ENCODE data around the gene RNF146. TPM values are rescaled to one million over a fixed set of nuclear protein-coding genes. Genes with fewer than 3 reads are reported as not detected.
A peak's percentile ranks its signal among the peaks of the same experiment; 100 is the strongest.
"Not testable (repeated sequence)": the region's sequence is repeated elsewhere in the genome, so short reads cannot be mapped to it uniquely, and the experiment has no call there.

RNF146 gene
- polyA plus RNA-seq, 4 donors: 15.1 to 42.1 (median 23.5) TPM

DNA sequence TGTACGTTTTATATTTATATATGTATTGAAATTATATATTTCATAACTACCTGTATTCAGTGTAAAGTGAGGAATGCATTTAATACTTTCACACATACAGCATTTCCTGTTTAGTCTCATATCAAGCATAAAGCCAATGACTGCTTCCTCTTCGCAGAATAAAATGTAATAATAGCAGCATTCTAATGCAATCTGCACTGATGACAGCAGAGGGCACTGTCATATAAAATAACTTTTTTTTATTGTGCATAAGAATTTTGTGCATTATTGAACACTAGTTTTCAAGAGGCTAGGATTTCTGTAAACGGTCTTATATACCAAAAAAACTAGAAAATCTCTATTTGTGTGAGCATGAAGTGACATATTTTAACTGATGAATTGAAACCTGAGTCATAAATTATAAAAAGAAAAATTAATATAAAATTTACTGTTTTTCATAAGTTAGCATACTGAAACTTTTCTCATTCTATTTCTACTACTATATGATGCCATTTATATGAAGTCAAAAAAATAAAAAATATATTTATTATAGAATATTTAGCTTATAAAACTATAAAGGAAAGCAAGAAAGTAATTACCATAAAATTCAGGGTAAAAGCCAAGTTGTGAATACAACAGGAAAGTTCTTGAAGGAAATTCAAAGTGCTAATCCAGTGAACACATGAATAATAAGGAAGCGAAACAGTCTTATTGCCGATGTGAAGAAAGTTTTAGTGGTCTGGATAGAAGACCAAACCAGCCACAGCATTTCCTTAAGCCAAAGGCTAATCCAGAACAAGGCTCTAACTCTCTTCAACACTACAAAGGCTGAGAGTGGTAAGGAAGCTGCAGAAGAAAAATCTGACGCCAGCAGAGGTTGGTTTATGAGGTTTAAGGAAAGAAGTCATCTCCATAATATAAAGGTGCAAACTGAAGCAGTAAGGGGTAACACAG is 36.3 kb downstream of the RNF146 start:
- Histone ChIP-seq H3K4me3 (ENCODE audit: low read depth in 1 of 3, low read length in 3 of 3) (no peak overlapping the region), H3K4me1 (ENCODE audit: control insufficient read depth in 3 of 3, insufficient read depth in 2 of 3, low read depth in 1 of 3, low read length in 2 of 3) (no peaks in the 10 kb centered on the region), H3K27me3 (ENCODE audit: control insufficient read depth in 3 of 3, insufficient read depth in 3 of 3, low read length in 3 of 3) (no peaks in the 10 kb centered on the region), H3K36me3 (ENCODE audit: control insufficient read depth in 3 of 3, insufficient read depth in 2 of 3, low read depth in 1 of 3, low read length in 3 of 3) (peaks cover 0 to 9% (median 0%) of the 10 kb centered on the region in 3 donors), H3K9me3 (ENCODE audit: control insufficient read depth in 2 of 2, insufficient read depth in 1 of 2, low read depth in 1 of 2, low read length in 1 of 2) (peaks cover 0 to 3% of the 10 kb centered on the region in 2 donors), H3K27ac (ENCODE audit: low read depth in 1 of 3, low read length in 2 of 3) (no peak overlapping the region)
- DNase-seq (peak; percentile 50 to 71), FAIRE-seq (peak; percentile 96)
- 30 to 39% (median 34%) methylated on average over 6 of the region's 6 CpGs for WGBS, 3 donors

- no peaks in the 10 kb centered on the region for H3K4me1 ChIP-seq (ENCODE audit: control insufficient read depth in 3 of 3, insufficient read depth in 2 of 3, low read depth in 1 of 3, low read length in 2 of 3)
- H3K27me3 ChIP-seq (ENCODE audit: control insufficient read depth in 3 of 3, insufficient read depth in 3 of 3, low read length in 3 of 3): no peaks in the 10 kb centered on the region
- peaks cover 0 to 7% (median 0%) of the 10 kb centered on the region in 3 donors for H3K36me3 ChIP-seq (ENCODE audit: control insufficient read depth in 3 of 3, insufficient read depth in 2 of 3, low read depth in 1 of 3, low read length in 3 of 3)
- WGBS, 3 donors: 91 to 97% (median 93%) methylated on average over 3 of the region's 3 CpGs
- FAIRE-seq (no peak), DNase-seq (no peak)
- no peak overlapping the region for H3K27ac ChIP-seq (ENCODE audit: low read depth in 1 of 3, low read length in 2 of 3)
- H3K9me3 ChIP-seq (ENCODE audit: control insufficient read depth in 2 of 2, insufficient read depth in 1 of 2, low read depth in 1 of 2, low read length in 1 of 2): peaks cover 0 to 3% of the 10 kb centered on the region in 2 donors
- no peak overlapping the region for H3K4me3 ChIP-seq (ENCODE audit: low read depth in 1 of 3, low read length in 3 of 3)
These were observed 37.3 kb downstream of the RNF146 start for GRCh38 chr6:127303917-127304316.

GRCh38 chr6:127305741-127306140 is 39.1 kb downstream of the RNF146 start:
- no peak for FAIRE-seq

GRCh38 chr6:127317388-127318128 is 50.9 kb downstream of the RNF146 start:
- no peak overlapping the region for H3K27ac ChIP-seq (ENCODE audit: low read depth in 1 of 3, low read length in 2 of 3)
- no peak for DNase-seq
- H3K4me1 ChIP-seq (ENCODE audit: control insufficient read depth in 3 of 3, insufficient read depth in 2 of 3, low read depth in 1 of 3, low read length in 2 of 3): no peaks in the 10 kb centered on the region
- H3K9me3 ChIP-seq (ENCODE audit: control insufficient read depth in 2 of 2, insufficient read depth in 1 of 2, low read depth in 1 of 2, low read length in 1 of 2): no peaks in the 10 kb centered on the region
- H3K27me3 ChIP-seq (ENCODE audit: control insufficient read depth in 3 of 3, insufficient read depth in 3 of 3, low read length in 3 of 3): no peaks in the 10 kb centered on the region
- FAIRE-seq: no peak
- 77 to 80% (median 79%) methylated on average over 6 of the region's 6 CpGs for WGBS, 3 donors
- H3K36me3 ChIP-seq (ENCODE audit: control insufficient read depth in 3 of 3, insufficient read depth in 2 of 3, low read depth in 1 of 3, low read length in 3 of 3): peaks cover 0 to 3% (median 0%) of the 10 kb centered on the region in 3 donors
- no peak overlapping the region for H3K4me3 ChIP-seq (ENCODE audit: low read depth in 1 of 3, low read length in 3 of 3)

More at GRCh38 chr6:127305741-127306140, 39.1 kb downstream of the RNF146 start:
- DNase-seq: no peak
- Histone ChIP-seq H3K36me3 (ENCODE audit: control insufficient read depth in 3 of 3, insufficient read depth in 2 of 3, low read depth in 1 of 3, low read length in 3 of 3) (peaks cover 0 to 10% (median 0%) of the 10 kb centered on the region in 3 donors), H3K27me3 (ENCODE audit: control insufficient read depth in 3 of 3, insufficient read depth in 3 of 3, low read length in 3 of 3) (no peaks in the 10 kb centered on the region), H3K4me1 (ENCODE audit: control insufficient read depth in 3 of 3, insufficient read depth in 2 of 3, low read depth in 1 of 3, low read length in 2 of 3) (no peaks in the 10 kb centered on the region), H3K27ac (ENCODE audit: low read depth in 1 of 3, low read length in 2 of 3) (no peak overlapping the region), H3K9me3 (ENCODE audit: control insufficient read depth in 2 of 2, insufficient read depth in 1 of 2, low read depth in 1 of 2, low read length in 1 of 2) (peaks cover 0 to 3% of the 10 kb centered on the region in 2 donors), H3K4me3 (ENCODE audit: low read depth in 1 of 3, low read length in 3 of 3) (no peak overlapping the region)
- 94 to 97% (median 97%) methylated on average over 1 of the region's 1 CpG for WGBS, 3 donors

GRCh38 chr6:127319686-127320085 is 53.0 kb downstream of the RNF146 start:
- FAIRE-seq: no peak
- no peak for DNase-seq
- H3K9me3 ChIP-seq (ENCODE audit: control insufficient read depth in 2 of 2, insufficient read depth in 1 of 2, low read depth in 1 of 2, low read length in 1 of 2): no peaks in the 10 kb centered on the region
- H3K4me1 ChIP-seq (ENCODE audit: control insufficient read depth in 3 of 3, insufficient read depth in 2 of 3, low read depth in 1 of 3, low read length in 2 of 3): no peaks in the 10 kb centered on the region
- 93 to 100% (median 100%) methylated on average over 1 of the region's 1 CpG for WGBS, 3 donors
- no peak overlapping the region for H3K4me3 ChIP-seq (ENCODE audit: low read depth in 1 of 3, low read length in 3 of 3)
- no peaks in the 10 kb centered on the region for H3K27me3 ChIP-seq (ENCODE audit: control insufficient read depth in 3 of 3, insufficient read depth in 3 of 3, low read length in 3 of 3)
- no peak overlapping the region for H3K27ac ChIP-seq (ENCODE audit: low read depth in 1 of 3, low read length in 2 of 3)
- H3K36me3 ChIP-seq (ENCODE audit: control insufficient read depth in 3 of 3, insufficient read depth in 2 of 3, low read depth in 1 of 3, low read length in 3 of 3): no peaks in the 10 kb centered on the region

DNA sequence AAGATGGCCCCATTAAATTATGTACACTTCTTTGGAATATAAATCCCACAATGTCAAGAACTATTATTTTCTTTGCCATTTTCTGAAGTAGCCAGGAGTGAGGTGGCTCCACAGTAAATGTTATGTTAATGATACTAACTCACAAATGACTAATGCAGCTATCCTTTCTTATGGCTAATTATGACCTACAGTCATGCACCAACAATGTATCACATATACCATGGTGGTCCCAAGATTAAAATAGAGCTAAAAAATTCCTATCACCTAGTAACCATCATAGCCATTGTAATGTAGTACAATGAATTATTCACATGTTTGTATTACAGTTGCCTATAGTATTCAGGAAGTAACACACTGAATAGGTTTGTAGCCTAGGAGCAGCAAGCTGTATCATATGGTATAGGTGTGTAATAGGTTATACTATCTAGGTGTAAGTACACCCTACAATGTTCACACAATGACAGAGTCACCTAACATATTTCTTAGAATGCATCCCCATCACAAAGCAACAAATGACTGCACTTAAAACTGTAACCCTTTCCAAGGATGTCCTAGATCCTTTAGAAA is 61.5 kb downstream of the RNF146 start:
- H3K27ac ChIP-seq (ENCODE audit: low read depth in 1 of 3, low read length in 2 of 3): no peak overlapping the region
- no peak for FAIRE-seq
- H3K9me3 ChIP-seq (ENCODE audit: control insufficient read depth in 2 of 2, insufficient read depth in 1 of 2, low read depth in 1 of 2, low read length in 1 of 2): no peaks in the 10 kb centered on the region
- H3K27me3 ChIP-seq (ENCODE audit: control insufficient read depth in 3 of 3, insufficient read depth in 3 of 3, low read length in 3 of 3): no peaks in the 10 kb centered on the region
- no peak for DNase-seq
- no peaks in the 10 kb centered on the region for H3K4me1 ChIP-seq (ENCODE audit: control insufficient read depth in 3 of 3, insufficient read depth in 2 of 3, low read depth in 1 of 3, low read length in 2 of 3)
- peaks cover 0 to 11% (median 4%) of the 10 kb centered on the region in 3 donors for H3K36me3 ChIP-seq (ENCODE audit: control insufficient read depth in 3 of 3, insufficient read depth in 2 of 3, low read depth in 1 of 3, low read length in 3 of 3)
- no peak overlapping the region for H3K4me3 ChIP-seq (ENCODE audit: low read depth in 1 of 3, low read length in 3 of 3)

GRCh38 chr6:127331256-127331655 is 64.6 kb downstream of the RNF146 start:
- H3K9me3 ChIP-seq (ENCODE audit: control insufficient read depth in 2 of 2, insufficient read depth in 1 of 2, low read depth in 1 of 2, low read length in 1 of 2); DNase-seq; H3K27me3 ChIP-seq (ENCODE audit: control insufficient read depth in 3 of 3, insufficient read depth in 3 of 3, low read length in 3 of 3); H3K36me3 ChIP-seq (ENCODE audit: control insufficient read depth in 3 of 3, insufficient read depth in 2 of 3, low read depth in 1 of 3, low read length in 3 of 3); H3K4me3 ChIP-seq (ENCODE audit: low read depth in 1 of 3, low read length in 3 of 3); H3K27ac ChIP-seq (ENCODE audit: low read depth in 1 of 3, low read length in 2 of 3); H3K4me1 ChIP-seq (ENCODE audit: control insufficient read depth in 3 of 3, insufficient read depth in 2 of 3, low read depth in 1 of 3, low read length in 2 of 3); FAIRE-seq: not testable (repeated sequence)
- WGBS, 3 donors: 62 to 78% (median 73%) methylated on average over 3 of the region's 3 CpGs

DNA sequence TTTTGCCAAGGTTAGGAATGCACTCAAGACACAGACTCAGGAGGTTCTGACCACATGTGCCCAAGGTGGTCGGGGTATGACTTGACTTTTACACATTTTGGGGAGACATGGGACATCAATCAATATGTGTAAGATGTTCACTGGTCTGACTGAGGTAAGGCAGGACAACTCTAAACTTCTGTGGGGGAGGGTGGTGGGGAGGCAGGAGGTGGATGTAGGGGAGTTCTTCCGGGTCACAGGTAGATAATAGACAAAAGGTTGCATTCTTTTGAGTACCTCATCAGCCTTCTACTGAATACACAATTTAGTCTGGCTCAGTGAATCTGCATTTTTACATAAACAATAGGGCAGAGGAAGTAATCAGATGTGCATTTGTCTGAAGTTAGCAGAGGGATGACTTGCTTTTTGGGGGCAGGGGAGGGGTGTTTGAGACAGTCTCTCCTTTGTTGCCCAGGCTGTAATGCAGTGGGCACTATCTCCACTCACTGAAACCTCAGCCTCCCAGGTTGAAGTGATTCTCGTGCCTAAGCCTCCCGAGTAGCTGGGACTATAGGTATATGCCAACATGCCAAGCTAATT is 65.8 kb downstream of the RNF146 start:
- 66 to 74% (median 71%) methylated on average over 4 of the region's 4 CpGs for WGBS, 3 donors
- Histone ChIP-seq H3K27me3 (ENCODE audit: control insufficient read depth in 3 of 3, insufficient read depth in 3 of 3, low read length in 3 of 3) (no peaks in the 10 kb centered on the region), H3K27ac (ENCODE audit: low read depth in 1 of 3, low read length in 2 of 3) (no peak overlapping the region), H3K4me3 (ENCODE audit: low read depth in 1 of 3, low read length in 3 of 3) (no peak overlapping the region), H3K4me1 (ENCODE audit: control insufficient read depth in 3 of 3, insufficient read depth in 2 of 3, low read depth in 1 of 3, low read length in 2 of 3) (no peaks in the 10 kb centered on the region), H3K9me3 (ENCODE audit: control insufficient read depth in 2 of 2, insufficient read depth in 1 of 2, low read depth in 1 of 2, low read length in 1 of 2) (no peaks in the 10 kb centered on the region), H3K36me3 (ENCODE audit: control insufficient read depth in 3 of 3, insufficient read depth in 2 of 3, low read depth in 1 of 3, low read length in 3 of 3) (peaks cover 0 to 3% (median 0%) of the 10 kb centered on the region in 3 donors)
- DNase-seq: no peak
- FAIRE-seq: no peak
